A204.1 (cell line): ENCODE data around the gene HJV.
"Not testable (repeated sequence)": the region's sequence is repeated elsewhere in the genome, so short reads cannot be mapped to it uniquely, and the experiment has no call there.

ENCODE experiments used
- FAIRE-seq: peaks from 2 replicates; lab custom pipeline; 2012; peaks lifted over from hg19 to GRCh38; lab: Jason Lieb, UNC

Gene HJV

GRCh38 chr1:146021622-146022402 is at the start of gene HJV:
Gene HJV (minus strand): TSS chr1:146021735. CDS start chr1:146020231, 1,504 bp downstream.
- no peak for FAIRE-seq

DNA sequence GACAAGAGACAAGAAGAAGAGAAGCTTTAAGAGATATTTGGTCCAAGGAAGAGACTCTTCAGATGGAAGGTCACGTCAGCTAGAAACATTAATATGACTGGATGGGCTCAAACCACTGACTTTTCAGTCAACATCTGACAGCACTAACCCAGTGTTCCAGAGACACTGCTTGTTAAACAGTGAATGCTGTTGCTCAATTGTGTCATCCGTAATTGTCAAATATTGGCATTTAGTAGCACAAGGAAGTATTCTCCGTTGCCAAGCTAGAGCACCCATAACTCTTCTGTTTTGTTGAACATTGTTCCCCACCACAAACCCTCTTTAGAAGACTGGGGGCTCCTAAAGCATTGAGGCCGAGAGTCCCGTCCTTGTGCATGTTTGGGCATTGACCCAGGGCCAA is 37.6 kb upstream of the HJV start:
- FAIRE-seq, result not testable (repeated sequence)

DNA sequence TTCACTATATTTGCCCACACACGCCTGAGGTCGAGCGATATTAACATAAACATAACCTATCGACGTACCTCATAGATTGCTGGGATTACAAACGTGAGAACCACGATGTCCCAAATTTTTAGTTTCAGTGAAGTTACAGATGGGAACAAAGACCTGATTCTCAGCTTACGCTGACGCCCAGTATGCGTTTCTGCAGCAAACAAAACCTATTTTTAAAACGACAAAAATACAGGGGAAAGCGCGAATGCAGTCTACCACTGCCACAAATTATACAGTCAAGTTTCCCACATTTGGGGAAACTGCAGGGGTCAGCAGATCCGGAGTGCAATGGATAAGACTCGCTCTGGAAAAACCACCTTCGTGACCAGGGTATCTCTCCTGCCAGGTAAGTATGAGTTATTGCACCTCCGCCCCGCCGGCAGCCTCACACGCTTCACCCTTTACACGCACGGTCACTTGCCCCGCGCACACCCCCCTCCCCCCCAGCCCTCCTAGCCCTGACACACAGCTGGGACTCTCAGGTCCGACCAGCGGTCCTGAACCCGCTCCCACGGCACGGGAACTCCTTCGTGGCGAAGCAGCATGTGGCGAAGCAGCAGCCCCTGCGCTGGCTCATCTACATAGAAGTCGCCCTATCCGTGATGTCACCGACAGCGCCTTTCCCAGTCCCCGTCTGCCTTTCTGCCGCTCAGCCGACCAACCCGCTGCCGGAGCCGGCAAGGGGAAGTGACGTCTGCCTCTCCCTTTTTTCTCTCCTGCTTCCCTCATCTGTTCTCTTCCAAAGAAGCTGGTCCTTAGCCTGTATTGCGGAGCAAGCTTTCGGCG is 30.5 kb upstream of the HJV start:
- FAIRE-seq, result not testable (repeated sequence)

GRCh38 chr1:146051452-146051851 is 29.9 kb upstream of the HJV start:
- FAIRE-seq, result no peak

GRCh38 chr1:146050652-146050963 is 29.1 kb upstream of the HJV start:
- not testable (repeated sequence) for FAIRE-seq

- FAIRE-seq, result not testable (repeated sequence)
These were observed 28.5 kb upstream of the HJV start for GRCh38 chr1:146049866-146050651.

DNA sequence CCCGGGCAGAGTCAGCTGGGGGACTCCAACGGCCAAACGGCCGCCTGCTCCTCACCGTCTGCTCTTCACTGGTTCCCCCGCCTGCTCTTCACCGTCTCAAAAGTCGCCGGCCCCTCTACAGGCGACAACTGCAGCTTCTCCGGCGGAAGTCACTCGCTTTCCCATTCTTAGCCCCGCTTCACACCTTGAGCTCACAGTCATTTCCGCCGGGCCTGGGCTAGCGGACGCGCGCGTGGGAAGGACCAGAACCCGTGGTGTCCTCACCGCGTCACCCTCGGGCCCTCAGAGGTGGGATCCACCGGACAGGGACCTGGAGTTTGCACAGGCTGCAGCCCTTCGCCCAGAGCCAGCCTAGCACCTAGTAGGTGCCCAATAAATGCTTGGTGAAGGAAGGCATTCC is 27.9 kb upstream of the HJV start:
- FAIRE-seq, result no peak

DNA sequence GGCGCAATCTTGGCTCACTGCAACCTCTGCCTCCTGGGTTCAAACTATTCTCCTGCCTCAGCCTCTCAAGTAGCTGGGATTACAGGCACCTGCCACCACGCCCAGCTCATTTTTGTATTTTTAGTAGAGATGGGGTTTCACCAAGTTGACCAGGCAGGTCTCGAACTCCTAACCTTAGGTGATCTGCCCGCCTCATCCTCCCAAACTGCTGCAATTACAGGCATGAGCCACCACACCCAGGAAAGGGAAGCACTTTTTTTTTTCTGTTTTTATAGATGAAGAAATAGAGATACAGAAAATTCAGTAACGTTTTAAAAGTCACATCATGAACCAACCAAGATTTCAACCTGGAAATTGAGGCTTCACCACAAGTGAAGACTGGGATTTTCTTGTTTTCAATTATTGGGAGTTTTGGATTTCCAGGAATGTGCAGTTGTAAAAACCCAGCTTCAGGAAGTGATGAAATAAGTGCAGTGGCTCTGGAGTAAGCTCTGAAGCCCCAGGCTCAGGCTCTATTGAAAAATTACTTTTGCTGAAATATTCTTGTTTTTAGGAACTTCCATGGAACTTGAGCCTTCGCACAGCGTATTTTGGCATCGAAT is 27.1 kb upstream of the HJV start:
- not testable (repeated sequence) for FAIRE-seq

GRCh38 chr1:146046664-146047063 is 25.1 kb upstream of the HJV start:
- FAIRE-seq, result no peak

DNA sequence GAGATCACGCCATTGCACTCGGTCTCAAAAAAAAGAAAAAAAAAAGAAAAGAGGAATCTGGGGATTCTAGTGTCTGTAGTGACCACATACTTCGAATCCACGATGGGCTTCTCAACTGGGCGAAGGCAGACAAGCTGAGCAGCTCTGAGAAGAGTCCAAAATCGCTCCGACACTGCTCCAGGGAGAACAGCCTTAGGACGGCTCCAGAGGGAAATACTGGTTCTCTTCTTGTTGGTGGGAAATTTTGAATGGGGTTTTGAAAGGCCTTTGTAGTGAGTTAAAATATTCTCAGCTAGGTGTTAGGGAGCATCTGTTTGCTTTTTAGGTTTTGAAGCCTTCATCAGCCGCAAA is 18.3 kb upstream of the HJV start:
- FAIRE-seq, result no peak

- no peak for FAIRE-seq
These were observed 15.6 kb upstream of the HJV start for GRCh38 chr1:146036965-146037646.

GRCh38 chr1:146036241-146036964 is 14.9 kb upstream of the HJV start:
- no peak for FAIRE-seq

DNA sequence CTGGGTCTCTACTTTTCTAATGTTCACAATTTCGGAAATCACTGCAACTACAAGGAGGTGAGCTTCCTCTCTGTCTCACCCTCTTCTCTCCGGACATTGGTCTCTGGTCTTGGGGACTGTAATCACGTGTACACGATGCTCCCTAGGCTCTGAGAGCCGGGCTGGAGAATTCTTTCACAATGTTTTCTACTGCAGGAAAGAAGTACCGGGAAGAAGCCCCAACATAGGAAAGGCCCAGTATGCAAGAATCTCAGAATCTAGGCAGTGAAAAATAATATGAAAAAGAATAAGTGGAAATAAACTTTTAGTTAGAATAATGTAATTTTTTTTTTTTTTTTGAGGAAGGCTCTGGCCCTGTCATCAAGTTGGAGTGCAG is 13.5 kb upstream of the HJV start:
- no peak for FAIRE-seq

DNA sequence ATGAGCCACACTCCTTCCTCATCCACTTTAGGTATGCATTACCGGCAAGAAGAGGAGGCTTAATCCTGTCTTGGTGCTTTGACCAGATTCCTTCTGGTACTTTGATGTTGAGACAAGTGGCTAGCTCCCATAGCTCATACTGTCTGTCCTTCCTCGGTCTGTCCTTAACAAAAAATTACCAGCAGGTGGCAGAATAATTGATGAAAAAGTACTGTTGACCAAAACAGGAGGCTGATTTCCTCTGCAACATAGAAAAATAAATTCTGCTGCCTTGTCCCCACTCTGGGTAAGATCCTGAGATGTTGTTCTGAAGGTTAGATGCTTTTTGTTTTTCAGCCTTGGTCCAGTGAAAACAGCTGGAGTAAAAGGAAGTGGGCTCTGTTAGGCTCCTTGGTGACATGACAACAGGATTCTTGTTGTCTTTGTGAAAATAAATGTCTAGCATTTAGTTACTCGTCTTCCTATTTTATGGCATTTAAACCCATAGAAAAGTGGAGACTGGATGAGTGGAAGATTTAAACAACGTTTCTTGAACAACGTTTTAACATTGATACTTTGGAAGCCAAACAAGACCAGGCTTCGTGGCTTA is 11.2 kb upstream of the HJV start:
- peak; percentile 32 for FAIRE-seq

DNA sequence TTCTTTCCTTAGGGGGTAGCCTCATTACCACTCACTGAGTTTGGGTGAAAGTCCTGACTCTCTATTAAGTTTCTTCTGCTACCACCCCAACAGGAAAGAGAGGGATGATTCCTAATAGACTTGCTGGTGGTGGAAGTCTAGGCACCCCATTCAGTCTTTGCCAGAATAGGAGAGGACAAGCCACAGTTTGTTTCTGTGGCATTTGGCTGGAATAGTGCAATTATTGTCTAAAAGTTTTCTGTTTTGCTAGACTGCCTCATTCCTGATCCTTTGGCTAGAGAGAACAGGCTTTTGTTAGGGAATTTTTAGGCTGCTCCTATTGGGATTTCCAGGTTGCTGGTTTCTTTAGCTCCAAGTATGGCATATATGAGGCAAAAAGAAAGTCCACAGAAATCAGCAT is 9.9 kb upstream of the HJV start:
- FAIRE-seq, result no peak

DNA sequence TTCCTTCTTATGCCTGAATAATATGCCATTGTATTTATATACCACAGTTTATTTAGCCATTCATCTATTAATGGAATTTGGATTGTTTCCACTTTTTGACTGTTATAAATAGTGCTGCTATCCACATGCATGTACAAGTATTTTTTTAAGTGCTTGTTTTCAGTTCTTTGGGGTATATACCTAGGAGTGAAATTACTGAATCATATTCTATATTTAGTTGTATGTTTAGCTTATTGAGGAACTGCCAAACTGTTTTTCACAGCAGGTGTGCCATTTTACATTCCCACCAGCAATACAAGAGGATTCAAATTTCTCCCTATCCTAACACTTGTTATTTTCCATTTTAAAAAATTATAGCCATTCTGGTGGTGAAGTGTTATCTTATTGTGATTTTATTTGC is 7.6 kb upstream of the HJV start:
- FAIRE-seq, result no peak

DNA sequence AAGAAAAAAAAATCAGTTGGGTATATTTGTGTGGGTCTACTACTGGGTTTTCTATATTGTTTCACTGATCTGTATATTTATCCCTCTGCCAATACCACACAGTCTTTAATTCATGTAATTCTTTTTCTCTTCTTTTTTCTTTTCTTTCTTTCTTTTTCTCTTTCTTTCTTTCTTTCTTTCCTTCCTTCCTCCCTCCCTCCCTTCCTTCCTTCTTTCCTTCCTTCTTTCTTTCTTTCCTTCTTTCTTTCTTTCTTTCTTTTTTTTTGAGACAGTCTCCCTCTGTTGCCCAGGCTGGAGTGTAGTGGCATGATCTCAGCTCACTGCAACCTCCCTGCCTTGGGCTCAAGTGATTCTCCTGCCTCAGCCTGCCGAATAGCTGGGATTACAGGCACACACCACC is 5.1 kb upstream of the HJV start:
- FAIRE-seq, result not testable (repeated sequence)

DNA sequence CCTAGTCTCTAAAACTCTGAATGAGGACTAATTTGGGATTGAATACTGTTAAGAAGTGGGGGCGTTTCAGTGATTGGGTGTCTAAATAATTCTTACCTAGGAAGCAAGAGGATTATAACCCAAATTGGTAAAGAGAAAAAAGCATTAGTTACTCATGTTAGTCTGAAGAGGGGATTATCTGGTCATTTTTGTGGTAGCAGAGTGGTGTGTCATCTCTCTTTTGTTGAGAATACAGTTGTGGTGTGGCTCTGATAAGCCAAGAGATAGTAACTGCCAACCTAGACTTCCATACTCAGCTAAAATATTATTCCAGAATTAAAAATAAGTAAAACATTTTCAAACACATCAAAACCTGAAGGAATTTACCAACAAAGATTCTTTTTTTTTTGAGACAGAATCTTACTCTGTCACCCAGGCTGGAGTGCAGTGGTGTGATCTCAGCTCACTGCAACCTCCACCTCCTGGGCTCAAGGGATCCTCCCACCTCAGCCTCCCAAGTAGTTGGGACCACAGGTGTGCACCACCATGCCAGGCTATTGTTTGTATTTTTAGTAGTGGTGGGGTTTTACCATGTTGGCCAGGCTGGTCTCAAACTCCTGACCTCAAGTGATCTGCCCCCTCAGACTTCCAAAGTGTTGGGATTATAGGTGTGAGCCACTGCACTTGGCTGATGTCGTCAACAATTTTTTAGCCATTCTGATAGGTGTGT is 4.4 kb upstream of the HJV start:
- not testable (repeated sequence) for FAIRE-seq

DNA sequence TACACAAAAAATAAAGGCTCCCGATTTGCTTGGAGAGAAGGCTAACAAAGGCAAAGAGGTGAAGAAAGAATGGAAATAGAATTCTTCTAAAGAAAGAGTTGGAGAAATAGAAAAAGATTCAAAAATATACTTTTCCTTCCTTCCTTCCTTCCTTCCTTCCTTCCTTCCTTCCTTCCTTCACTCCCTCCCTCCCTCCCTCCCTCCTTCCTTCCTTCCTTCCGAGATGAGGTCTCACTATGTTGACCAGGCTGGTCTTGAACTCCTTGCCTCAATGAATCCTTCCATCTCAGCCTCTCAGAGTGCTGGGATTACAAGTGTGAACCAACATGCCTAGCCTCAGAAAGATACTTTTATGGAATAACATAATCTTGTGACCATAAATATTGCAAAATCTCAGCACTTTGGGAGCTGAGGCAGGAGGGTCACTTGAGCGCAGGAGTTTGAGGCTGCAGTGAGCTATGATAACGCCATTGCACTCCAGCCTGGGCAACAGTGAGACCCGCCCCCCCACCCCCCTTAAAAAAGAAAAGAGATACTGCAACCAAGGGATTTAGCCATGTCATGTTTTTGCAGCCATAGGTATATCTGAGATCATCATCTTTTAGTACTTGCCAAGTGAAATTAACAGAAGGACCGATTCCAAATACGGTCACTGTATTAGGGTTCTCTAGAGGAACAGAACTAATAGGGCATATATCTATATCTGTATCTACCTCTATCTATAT is 1.0 kb upstream of the HJV start:
- no peak for FAIRE-seq

DNA sequence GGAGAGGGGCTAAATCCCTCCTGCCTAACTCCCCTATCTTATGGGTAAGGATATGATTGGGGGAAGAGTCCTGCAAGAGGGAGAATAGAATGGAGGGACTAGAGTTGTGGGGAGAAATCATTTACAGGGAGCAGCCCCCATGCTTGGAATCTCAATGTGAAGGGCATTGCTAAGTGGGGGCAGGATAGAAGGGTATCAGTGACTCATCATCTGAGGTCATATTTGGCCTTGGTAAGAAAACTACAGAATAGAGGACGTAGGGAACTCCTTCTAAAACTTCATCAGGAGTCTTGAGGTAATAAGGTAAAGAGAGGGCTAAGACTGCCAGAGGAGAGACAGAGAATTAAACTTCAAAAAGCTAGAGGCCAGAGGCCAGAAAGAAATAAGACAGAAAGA is 487 bp downstream of the HJV start:
- no peak for FAIRE-seq
